Parathyroid adenoma (tissue), 2 donors: ENCODE results near the gene GAMT.

Source experiments
- H2AFZ ChIP-seq: fragments of 300-600 bp; sonication (generic); one replicate; pipeline ENCODE4 v1.7.0; 2017; ENCODE audit warnings: antibody characterized with exemption, mild to moderate bottlenecking
- H3K27ac ChIP-seq: fragments of 300-600 bp; sonication (generic); one replicate; pipeline ENCODE4 v1.7.0; 2017
- H3K27me3 ChIP-seq: fragments of 300-600 bp; sonication (generic); one replicate; pipeline ENCODE4 v1.7.0; 2017; ENCODE audit warnings: low read length; ENCODE audit not compliant: control insufficient read depth, insufficient read depth
- H3K36me3 ChIP-seq: fragments of 300-600 bp; sonication (generic); one replicate; pipeline ENCODE4 v1.7.0; 2017; ENCODE audit warnings: low read length; ENCODE audit not compliant: control insufficient read depth, insufficient read depth
- H3K4me1 ChIP-seq: fragments of 300-600 bp; sonication (generic); one replicate; pipeline ENCODE4 v1.7.0; 2017; ENCODE audit warnings: control low read depth
- H3K4me2 ChIP-seq: fragments of 300-600 bp; sonication (generic); one replicate; pipeline ENCODE4 v1.7.0; 2017; ENCODE audit warnings: low read length
- H3K4me3 ChIP-seq: fragments of 300-600 bp; sonication (generic); one replicate; pipeline ENCODE4 v1.7.0; 2017; ENCODE audit warnings: low read depth, low read length
- H3K79me2 ChIP-seq: fragments of 300-600 bp; sonication (generic); one replicate; pipeline ENCODE4 v1.7.0; 2017; ENCODE audit warnings: control low read depth
- H3K9ac ChIP-seq: fragments of 300-600 bp; sonication (generic); one replicate; pipeline ENCODE4 v1.7.0; 2017; ENCODE audit warnings: mild to moderate bottlenecking
- H3K9me3 ChIP-seq: fragments of 300-600 bp; sonication (generic); one replicate; pipeline ENCODE4 v1.7.0; 2017; ENCODE audit warnings: low read length; ENCODE audit not compliant: control insufficient read depth
- CTCF ChIP-seq: fragments of 300-600 bp; sonication (generic); IDR thresholded peaks from one replicate; pipeline ENCODE4 v1.7.0; 2017; ENCODE audit warnings: antibody characterized with exemption, mild to moderate bottlenecking
- donor health status: primary hyperparathyroidism.

GAMT gene

GRCh38 chr19:1446713-1447481 lies 45.6 kb upstream of the GAMT start:
- TF ChIP-seq CTCF: no peak
- no peaks in the 10 kb centered on the region for H3K36me3 ChIP-seq
- no peaks in the 10 kb centered on the region for H3K9me3 ChIP-seq
- H3K4me1 ChIP-seq: peaks cover 6% of the 10 kb centered on the region
- H3K9ac ChIP-seq: no peak overlapping the region
- H2AFZ ChIP-seq: peak overlapping the region; percentile 38
- H3K27me3 ChIP-seq: peaks cover 11% of the 10 kb centered on the region
- H3K27ac ChIP-seq: no peak overlapping the region
- no peak overlapping the region for H3K4me2 ChIP-seq
- no peaks in the 10 kb centered on the region for H3K79me2 ChIP-seq
- H3K4me3 ChIP-seq: no peak overlapping the region

- H3K79me2 ChIP-seq: no peaks in the 10 kb centered on the region
- H3K4me1 ChIP-seq: peaks cover 6% of the 10 kb centered on the region
- H3K27ac ChIP-seq: no peak overlapping the region
- H2AFZ ChIP-seq: no peak overlapping the region
- no peak overlapping the region for H3K4me3 ChIP-seq
- TF ChIP-seq CTCF: no peak
- no peak overlapping the region for H3K9ac ChIP-seq
- peaks cover 11% of the 10 kb centered on the region for H3K27me3 ChIP-seq
- no peaks in the 10 kb centered on the region for H3K9me3 ChIP-seq
- H3K4me2 ChIP-seq: peak overlapping the region; percentile 22
- no peaks in the 10 kb centered on the region for H3K36me3 ChIP-seq
Measured at GRCh38 chr19:1445932-1446712, 44.8 kb upstream of the GAMT start.

GRCh38 chr19:1445185-1445931 lies 44.0 kb upstream of the GAMT start:
- H3K9ac ChIP-seq: no peak overlapping the region
- no peak overlapping the region for H3K27ac ChIP-seq
- H3K4me1 ChIP-seq: peaks cover 6% of the 10 kb centered on the region
- peak; percentile 94 for TF ChIP-seq CTCF
- H3K4me2 ChIP-seq: peak overlapping the region; percentile 62
- peak overlapping the region; percentile 41 for H3K4me3 ChIP-seq
- no peaks in the 10 kb centered on the region for H3K79me2 ChIP-seq
- peak overlapping the region; percentile 79 for H2AFZ ChIP-seq
- H3K9me3 ChIP-seq: no peaks in the 10 kb centered on the region
- no peaks in the 10 kb centered on the region for H3K36me3 ChIP-seq
- peaks cover 8% of the 10 kb centered on the region for H3K27me3 ChIP-seq

- no peak overlapping the region for H3K27ac ChIP-seq
- H3K79me2 ChIP-seq: peaks cover 3% of the 10 kb centered on the region
- H3K27me3 ChIP-seq: peaks cover 2% of the 10 kb centered on the region
- peaks cover 11% of the 10 kb centered on the region for H3K4me1 ChIP-seq
- TF ChIP-seq CTCF: no peak
- no peak overlapping the region for H3K9ac ChIP-seq
- H3K4me3 ChIP-seq: no peak overlapping the region
- H3K9me3 ChIP-seq: no peaks in the 10 kb centered on the region
- H2AFZ ChIP-seq: no peak overlapping the region
- no peak overlapping the region for H3K4me2 ChIP-seq
- H3K36me3 ChIP-seq: no peaks in the 10 kb centered on the region
Measured at GRCh38 chr19:1441677-1442438, 40.5 kb upstream of the GAMT start.
